ENCODE data around the gene SAMD5.

GRCh38 chr6:147527197-147527596, 18.7 kb downstream of the SAMD5 start:
- TF ChIP-seq CTCF (conservative IDR thresholded peaks at IDR 0.05; ENCODE audit: low read depth, low read length) (no peak), EZH2 (IDR thresholded peaks at IDR 0.05; ENCODE audit: borderline replicate concordance, low read depth, low read length, poor library complexity, severe bottlenecking) (no peak)
